H9 (cell line): ENCODE results near the gene KIRREL3. TPM values are rescaled to one million over a fixed set of nuclear protein-coding genes. Genes with fewer than 3 reads are reported as not detected.

Experiments used
- DNase-seq: peaks from one replicate; pipeline ENCODE4 v3.0.0-alpha.2; 2017
- H2AFZ ChIP-seq: one replicate; pipeline ENCODE4 v1.6.1; 2013; ENCODE audit warnings: mild to moderate bottlenecking, low read length, control low read depth, moderate library complexity
- H2AK5ac ChIP-seq: 2 replicates; pipeline ENCODE4 v1.6.1; 2013; ENCODE audit warnings: low read length, control low read depth, mixed read lengths; ENCODE audit not compliant: insufficient read length
- H2BK120ac ChIP-seq: one replicate; pipeline ENCODE4 v1.6.1; 2013; ENCODE audit warnings: low read depth, mild to moderate bottlenecking, low read length, control low read depth, inconsistent platforms; ENCODE audit not compliant: poor library complexity, severe bottlenecking
- H2BK12ac ChIP-seq: 2 replicates; pipeline ENCODE4 v1.6.1; 2013; ENCODE audit warnings: low read length, control low read depth, mixed read lengths, low read depth; ENCODE audit not compliant: insufficient read length
- H2BK15ac ChIP-seq: 2 replicates; pipeline ENCODE4 v1.6.1; 2013; ENCODE audit warnings: low read depth, low read length, control low read depth
- H2BK20ac ChIP-seq: one replicate; pipeline ENCODE4 v1.6.1; 2013; ENCODE audit warnings: low read depth, mild to moderate bottlenecking, low read length, control low read depth, inconsistent platforms; ENCODE audit not compliant: poor library complexity, severe bottlenecking
- H2BK5ac ChIP-seq: 2 replicates; pipeline ENCODE4 v1.6.1; 2013; ENCODE audit warnings: low read length, control low read depth, mixed read lengths; ENCODE audit not compliant: insufficient read length
- H3K14ac ChIP-seq: 2 replicates; pipeline ENCODE4 v1.6.1; 2013; ENCODE audit warnings: low read length, control low read depth; ENCODE audit not compliant: insufficient read depth
- H3K18ac ChIP-seq: 2 replicates; pipeline ENCODE4 v1.6.1; 2013; ENCODE audit warnings: low read depth, mild to moderate bottlenecking, mixed read lengths, low read length, control low read depth; ENCODE audit not compliant: insufficient read length
- H3K23ac ChIP-seq: 2 replicates; pipeline ENCODE4 v1.6.1; 2013; ENCODE audit warnings: low read length, control low read depth, mixed read lengths, low read depth; ENCODE audit not compliant: insufficient read length
- H3K23me2 ChIP-seq: 2 replicates; pipeline ENCODE4 v1.6.1; 2013; ENCODE audit warnings: low read depth, mild to moderate bottlenecking, mixed read lengths, low read length, control low read depth; ENCODE audit not compliant: insufficient read length, poor library complexity, severe bottlenecking
- H3K27ac ChIP-seq: 2 replicates; pipeline ENCODE4 v1.5.1; 2013; ENCODE audit warnings: low read length, control low read depth, mixed read lengths, low read depth; ENCODE audit not compliant: insufficient read length
- H3K27me3 ChIP-seq: 2 replicates; pipeline ENCODE4 v1.6.1; 2013; ENCODE audit warnings: low read length, control low read depth, inconsistent platforms; ENCODE audit not compliant: insufficient read depth
- H3K4ac ChIP-seq: 2 replicates; pipeline ENCODE4 v1.6.1; 2013; ENCODE audit warnings: low read depth, mild to moderate bottlenecking, control low read depth, inconsistent platforms, low read length, moderate library complexity
- H3K4me1 ChIP-seq: 2 replicates; pipeline ENCODE4 v1.6.1; 2013; ENCODE audit warnings: low read length, control low read depth, inconsistent platforms; ENCODE audit not compliant: insufficient read depth
- H3K4me2 ChIP-seq: 2 replicates; pipeline ENCODE4 v1.6.1; 2013; ENCODE audit warnings: low read length, control low read depth, mixed read lengths; ENCODE audit not compliant: insufficient read length, insufficient read depth
- H3K56ac ChIP-seq: 2 replicates; pipeline ENCODE4 v1.6.1; 2013; ENCODE audit warnings: low read depth, mild to moderate bottlenecking, mixed read lengths, low read length, control low read depth; ENCODE audit not compliant: insufficient read length
- H3K79me1 ChIP-seq: 2 replicates; pipeline ENCODE4 v1.6.1; 2013; ENCODE audit warnings: low read depth, mild to moderate bottlenecking, moderate library complexity, low read length, control low read depth, inconsistent platforms; ENCODE audit not compliant: insufficient read depth, poor library complexity, severe bottlenecking
- H3K79me2 ChIP-seq: 2 replicates; pipeline ENCODE4 v1.6.1; 2013; ENCODE audit warnings: low read length, control low read depth, inconsistent platforms; ENCODE audit not compliant: insufficient read depth
- H3K9ac ChIP-seq: 2 replicates; pipeline ENCODE4 v1.6.1; 2013; ENCODE audit warnings: low read length, control low read depth, mixed read lengths; ENCODE audit not compliant: insufficient read length; ENCODE audit errors: extremely low read depth
- H3K9me3 ChIP-seq: one replicate; pipeline ENCODE4 v1.6.1; 2013; ENCODE audit warnings: low read depth, low read length, inconsistent platforms; ENCODE audit not compliant: control insufficient read depth
- H3T11ph ChIP-seq: one replicate; pipeline ENCODE4 v1.6.1; 2013; ENCODE audit warnings: mild to moderate bottlenecking, low read length, control low read depth, inconsistent platforms
- H4K20me1 ChIP-seq: one replicate; pipeline ENCODE4 v1.6.1; 2013; ENCODE audit not compliant: control insufficient read depth, insufficient read length, insufficient read depth
- H4K5ac ChIP-seq: 2 replicates; pipeline ENCODE4 v1.6.1; 2013; ENCODE audit warnings: low read depth, mild to moderate bottlenecking, mixed read lengths, low read length, control low read depth; ENCODE audit not compliant: insufficient read length
- H4K8ac ChIP-seq: replicated peaks from 2 replicates; pipeline ENCODE4 v1.6.1; 2013; ENCODE audit warnings: low read length, control low read depth, mixed read lengths, low read depth; ENCODE audit not compliant: insufficient read length
- H4K91ac ChIP-seq: 2 replicates; pipeline ENCODE4 v1.6.1; 2013; ENCODE audit warnings: low read depth, mild to moderate bottlenecking, moderate library complexity, mixed read lengths, low read length, control low read depth; ENCODE audit not compliant: insufficient read length
- H3K27ac Mint-ChIP-seq, 3 experiments: 2 replicates in 2 of 3; 3 replicates in 1 of 3; pipeline ENCODE4 v1.8.0; 2020 to 2021; ENCODE audit warnings: mixed read lengths in 3 of 3, mild to moderate bottlenecking in 1 of 3, moderate library complexity in 1 of 3
- H3K27me3 Mint-ChIP-seq: 2 replicates; pipeline ENCODE4 v1.8.0; 2021; ENCODE audit warnings: low read depth, mild to moderate bottlenecking, moderate library complexity, mixed read lengths
- H3K36me3 Mint-ChIP-seq, 3 experiments: 2 replicates in 2 of 3; 3 replicates in 1 of 3; pipeline ENCODE4 v1.8.0; 2020 to 2021; ENCODE audit warnings: low read depth in 3 of 3, mixed read lengths in 3 of 3; ENCODE audit not compliant: insufficient read depth in 1 of 3
- H3K4me1 Mint-ChIP-seq, 2 experiments: 2 replicates each; pipeline ENCODE4 v1.8.0; 2020; ENCODE audit warnings: mixed read lengths in 2 of 2
- H3K4me3 Mint-ChIP-seq, 2 experiments: 2 replicates in 1 of 2; 3 replicates in 1 of 2; pipeline ENCODE4 v1.8.0; 2020 to 2021; ENCODE audit warnings: mild to moderate bottlenecking in 2 of 2, mixed read lengths in 2 of 2, moderate library complexity in 1 of 2
- H3K9me3 Mint-ChIP-seq, 2 experiments: 2 replicates in 1 of 2; 3 replicates in 1 of 2; pipeline ENCODE4 v1.8.0; 2020; ENCODE audit warnings: mild to moderate bottlenecking in 2 of 2, mixed read lengths in 2 of 2, moderate library complexity in 1 of 2
- CTCF ChIP-seq: fragments of 200-600 bp; sonication (generic); conservative IDR thresholded peaks from 3 replicates; pipeline ENCODE4 v1.8.0; 2021; ENCODE audit warnings: antibody characterized with exemption, mild to moderate bottlenecking
- WGBS: extraction: QIAGEN DNeasy Blood & Tissue Kit; methylation state at CpG from one replicate; pipeline ENCODE4 v1.1.7; 2013; ENCODE audit warnings: missing lambda C conversion rate, low lambda C conversion rate, mixed read lengths; ENCODE audit not compliant: insufficient read length; ENCODE audit errors: extremely low coverage; 5-methylcytosine and 5-hydroxymethylcytosine counted together
- total RNA-seq: library from RNA; stranded (reverse); gene quantifications from 2 replicates; pipeline ENCODE4 v1.2.1, GENCODE V29; 2021

Gene KIRREL3
- total RNA-seq, 1 experiment from 2014 or later, result 0.17 TPM

GRCh38 chr11:126488591-126489370, 511.8 kb downstream of the KIRREL3 start:
- Histone ChIP-seq H3K27me3 (no peaks in the 10 kb centered on the region), H3K4ac (no peak overlapping the region), H3K9ac (no peak overlapping the region), H3K79me1 (no peaks in the 10 kb centered on the region), H2BK12ac (no peak overlapping the region), H3K18ac (no peak overlapping the region), H3K9me3 (no peaks in the 10 kb centered on the region), H2BK15ac (no peak overlapping the region), H3K56ac (no peak overlapping the region), H2AFZ (no peak overlapping the region), H3K79me2 (no peaks in the 10 kb centered on the region), H2BK20ac (no peak overlapping the region), H3T11ph (no peak overlapping the region), H2AK5ac (no peak overlapping the region), H3K23ac (no peak overlapping the region), H3K23me2 (no peaks in the 10 kb centered on the region), H4K20me1 (no peaks in the 10 kb centered on the region), H2BK120ac (no peak overlapping the region), H4K5ac (no peak overlapping the region), H3K27ac (no peak overlapping the region), H2BK5ac (no peak overlapping the region), H3K4me1 (peaks cover 4% of the 10 kb centered on the region), H4K8ac (no peak overlapping the region), H4K91ac (no peak overlapping the region), H3K14ac (no peak overlapping the region), H3K4me2 (no peak overlapping the region)
- no peaks in the 10 kb centered on the region for H3K9me3 Mint-ChIP-seq
- DNase-seq, result no peak
- H3K36me3 Mint-ChIP-seq, result no peaks in the 10 kb centered on the region
- WGBS, result no CpG with 5 or more reads among the region's 23 CpGs
- H3K27me3 Mint-ChIP-seq, result peaks cover 2% of the 10 kb centered on the region
- H3K27ac Mint-ChIP-seq, result no peak overlapping the region; a peak in 1 of 7 replicates
- H3K4me3 Mint-ChIP-seq, result no peak overlapping the region
- no peak for TF ChIP-seq CTCF
- peaks cover 34 to 48% of the 10 kb centered on the region in 2 experiments for H3K4me1 Mint-ChIP-seq
